ENCODE results near the gene PLEKHG3.

DNA sequence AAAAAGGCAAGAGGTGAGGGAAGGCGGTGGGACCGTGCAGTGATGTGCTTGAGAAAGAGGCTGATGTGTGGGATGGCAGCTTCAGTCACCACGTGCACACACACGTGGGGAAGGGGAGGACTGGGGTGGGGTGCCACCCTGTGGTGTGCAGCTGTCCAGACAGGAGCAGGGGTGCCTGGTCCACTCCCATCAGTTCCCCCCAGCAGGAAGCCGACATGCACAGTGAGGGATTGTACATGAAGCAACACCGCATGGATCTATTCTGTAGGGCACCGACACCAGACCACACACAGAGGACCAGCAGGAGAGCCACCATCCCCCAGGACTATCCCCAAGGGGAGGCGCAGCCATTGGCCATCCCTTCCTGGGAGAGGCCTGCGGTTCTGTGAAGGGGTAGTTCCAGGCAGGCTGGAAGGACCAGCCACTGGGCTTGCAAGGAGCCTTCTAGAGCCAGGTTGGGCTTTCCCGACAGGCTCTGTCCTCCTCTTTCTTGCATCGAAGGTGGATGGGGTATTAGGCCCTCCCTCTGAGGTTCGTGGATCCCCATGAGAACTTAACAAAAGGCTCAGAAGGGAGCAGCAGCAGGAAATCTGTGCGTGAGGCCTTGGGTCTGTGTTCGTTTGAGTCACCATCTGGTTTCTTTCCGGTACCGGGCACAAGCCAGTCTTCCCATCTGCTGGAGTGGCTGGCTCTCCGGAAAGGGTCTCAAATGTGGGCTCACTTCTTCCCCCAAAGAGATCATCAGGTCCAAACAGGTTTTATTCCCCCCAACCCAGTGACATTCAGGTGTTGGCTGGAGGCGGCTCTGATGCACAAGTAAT, 59.8 kb downstream of the PLEKHG3 start:
- TF ChIP-seq POLR2AphosphoS5 (IDR thresholded peaks at IDR 0.05) (no peak), EP300 (IDR thresholded peaks at IDR 0.05; ENCODE audit: low read depth) (no peak)
- TF ChIP-seq, protein P1, sequence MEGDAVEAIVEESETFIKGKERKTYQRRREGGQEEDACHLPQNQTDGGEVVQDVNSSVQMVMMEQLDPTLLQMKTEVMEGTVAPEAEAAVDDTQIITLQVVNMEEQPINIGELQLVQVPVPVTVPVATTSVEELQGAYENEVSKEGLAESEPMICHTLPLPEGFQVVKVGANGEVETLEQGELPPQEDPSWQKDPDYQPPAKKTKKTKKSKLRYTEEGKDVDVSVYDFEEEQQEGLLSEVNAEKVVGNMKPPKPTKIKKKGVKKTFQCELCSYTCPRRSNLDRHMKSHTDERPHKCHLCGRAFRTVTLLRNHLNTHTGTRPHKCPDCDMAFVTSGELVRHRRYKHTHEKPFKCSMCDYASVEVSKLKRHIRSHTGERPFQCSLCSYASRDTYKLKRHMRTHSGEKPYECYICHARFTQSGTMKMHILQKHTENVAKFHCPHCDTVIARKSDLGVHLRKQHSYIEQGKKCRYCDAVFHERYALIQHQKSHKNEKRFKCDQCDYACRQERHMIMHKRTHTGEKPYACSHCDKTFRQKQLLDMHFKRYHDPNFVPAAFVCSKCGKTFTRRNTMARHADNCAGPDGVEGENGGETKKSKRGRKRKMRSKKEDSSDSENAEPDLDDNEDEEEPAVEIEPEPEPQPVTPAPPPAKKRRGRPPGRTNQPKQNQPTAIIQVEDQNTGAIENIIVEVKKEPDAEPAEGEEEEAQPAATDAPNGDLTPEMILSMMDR (IDR thresholded peaks at IDR 0.05) = no peak
